MG63 (cell line): Measurements from ENCODE around the gene SBK2. TPM values are rescaled to one million over a fixed set of nuclear protein-coding genes. Genes with fewer than 3 reads are reported as not detected.
A peak's percentile ranks its signal among the peaks of the same experiment; 100 is the strongest.
"Not testable (repeated sequence)": the region's sequence is repeated elsewhere in the genome, so short reads cannot be mapped to it uniquely, and the experiment has no call there.

Source experiments
- DNase-seq: peaks from one replicate; pipeline ENCODE4 v3.0.0-alpha.2; 2020
- H3K27me3 ChIP-seq: fragments of 250-450 bp; sonication (Bioruptor Pico); 2 replicates; pipeline ENCODE4 v1.5.1; 2020; ENCODE audit warnings: mild to moderate bottlenecking, moderate library complexity
- H3K36me3 ChIP-seq: fragments of 250-450 bp; sonication (Bioruptor Pico); 2 replicates; pipeline ENCODE4 v1.5.1; 2020; ENCODE audit warnings: mild to moderate bottlenecking, moderate library complexity
- H3K4me3 ChIP-seq: fragments of 250-450 bp; sonication (Bioruptor Pico); 2 replicates; pipeline ENCODE4 v1.5.1; 2020; ENCODE audit warnings: mild to moderate bottlenecking, moderate library complexity
- H3K9me3 ChIP-seq: fragments of 250-450 bp; sonication (Bioruptor Pico); 2 replicates; pipeline ENCODE4 v1.5.1; 2020; ENCODE audit warnings: mild to moderate bottlenecking, moderate library complexity
- total RNA-seq: library from RNA; depleted of rRNA; stranded (reverse); fragments of >200 nt; shearing (Covaris generic); gene quantifications from 2 replicates; pipeline ENCODE4 v1.2.3, GENCODE V29; 2014; ENCODE audit warnings: low replicate concordance; rRNA removed

SBK2 gene, protein sequence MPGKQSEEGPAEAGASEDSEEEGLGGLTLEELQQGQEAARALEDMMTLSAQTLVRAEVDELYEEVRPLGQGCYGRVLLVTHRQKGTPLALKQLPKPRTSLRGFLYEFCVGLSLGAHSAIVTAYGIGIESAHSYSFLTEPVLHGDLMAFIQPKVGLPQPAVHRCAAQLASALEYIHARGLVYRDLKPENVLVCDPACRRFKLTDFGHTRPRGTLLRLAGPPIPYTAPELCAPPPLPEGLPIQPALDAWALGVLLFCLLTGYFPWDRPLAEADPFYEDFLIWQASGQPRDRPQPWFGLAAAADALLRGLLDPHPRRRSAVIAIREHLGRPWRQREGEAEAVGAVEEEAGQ
- total RNA-seq, result 0.20 TPM in 1 of 2 replicates, not detected in the other

DNA sequence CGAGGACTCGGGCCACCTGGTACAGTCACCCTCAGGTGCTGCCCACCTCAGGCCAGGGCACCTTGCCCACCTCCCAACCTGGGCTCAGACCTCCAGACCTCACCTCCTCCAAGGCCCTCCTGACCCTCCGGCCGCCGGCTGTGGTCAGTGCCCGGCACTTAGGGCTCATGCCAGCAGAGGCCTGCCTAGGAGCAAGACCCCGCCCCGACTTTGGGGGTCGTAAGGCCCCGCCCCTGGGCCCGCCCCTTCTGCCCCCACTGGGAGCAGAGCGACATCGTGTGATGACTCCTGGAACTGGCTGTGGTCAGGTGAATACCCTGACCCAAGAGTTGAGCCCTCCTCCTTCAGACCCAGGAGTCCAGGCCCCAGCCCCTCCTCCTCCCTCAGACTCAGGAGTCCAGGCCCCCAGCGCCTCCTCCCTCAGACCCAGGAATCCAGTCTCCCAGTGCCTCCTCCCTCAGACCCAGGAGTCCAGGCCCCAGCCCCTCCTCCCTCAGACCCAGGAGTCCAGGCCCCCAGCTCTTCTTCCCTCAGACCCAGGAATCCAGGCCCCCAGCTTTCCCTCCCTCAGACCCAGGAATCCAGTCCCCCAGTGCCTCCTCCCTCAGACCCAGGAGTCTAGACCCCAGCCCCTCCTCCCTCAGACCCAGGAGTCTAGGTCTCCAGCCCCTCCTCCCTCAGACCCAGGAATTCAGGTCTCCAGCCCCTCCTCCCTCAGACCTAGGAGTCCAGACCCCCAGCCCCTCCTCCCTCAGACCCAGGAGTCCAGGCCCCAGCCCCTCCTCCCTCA lies at the start of gene SBK2:
TSS of gene SBK2 (minus strand) at position 183 of the 790 bp plus-strand sequence. CDS start 839 bp downstream, outside the sequence.
- Histone ChIP-seq H3K4me3 (no peak within 1 kb of the TSS), H3K9me3 (no peaks in the 10 kb centered on the region), H3K36me3 (no peaks in the 10 kb centered on the region), H3K27me3 (no peaks in the 10 kb centered on the region)
- DNase-seq, result peak; percentile 23

DNA sequence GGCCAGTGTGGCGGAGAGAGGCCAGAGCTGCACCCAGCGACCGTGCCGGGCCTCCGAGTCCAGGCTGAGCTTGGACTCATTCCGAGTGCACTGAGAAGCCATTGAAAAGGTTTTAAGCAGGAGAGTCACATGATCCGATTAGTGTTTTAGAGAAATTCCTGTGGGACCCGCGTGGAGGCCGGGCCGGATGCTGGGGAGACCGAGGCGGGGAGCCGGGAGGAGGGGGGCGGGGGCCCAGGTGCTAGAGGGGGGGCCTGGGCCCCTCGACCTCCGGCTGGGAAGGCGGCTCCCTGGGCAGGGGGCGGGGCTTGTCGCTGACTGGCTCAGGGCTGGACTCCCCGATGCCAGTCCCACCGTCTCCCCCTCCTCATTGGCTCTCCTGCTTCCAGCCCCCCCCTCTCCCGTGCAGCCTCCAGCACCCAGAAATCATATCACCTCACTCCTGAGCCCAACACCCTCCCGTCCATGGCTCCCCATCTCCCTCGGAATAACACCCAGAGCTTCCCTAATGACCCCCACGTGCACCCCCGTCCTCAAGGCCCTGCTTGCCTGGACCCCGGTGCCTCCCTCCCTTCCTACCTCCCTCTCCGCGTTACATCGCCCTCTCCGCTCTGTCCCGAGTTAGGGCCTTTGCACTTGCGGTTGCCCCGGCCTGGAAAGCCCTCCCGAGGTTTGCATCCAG lies 48.9 kb upstream of the SBK2 start:
- DNase-seq, result no peak
- H3K4me3 ChIP-seq, result no peak overlapping the region

DNA sequence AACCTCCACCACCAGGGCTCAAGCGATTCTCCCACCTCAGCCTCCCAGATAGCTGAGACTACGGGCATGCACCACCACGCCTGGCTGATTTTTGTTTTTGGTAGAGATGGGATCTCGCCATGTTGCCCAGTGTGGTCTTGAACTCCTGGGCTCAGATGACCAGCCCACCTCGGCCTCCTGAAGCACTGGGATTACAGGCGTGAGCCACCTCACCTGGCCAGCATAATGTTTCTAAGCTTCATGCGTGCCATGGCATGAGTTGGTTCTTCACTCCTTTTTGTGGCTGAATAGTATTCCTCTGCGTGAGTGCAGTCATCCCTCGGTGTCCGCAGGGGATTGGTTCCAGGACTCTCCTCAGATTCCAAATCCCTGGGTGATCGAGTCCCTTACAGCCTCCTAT lies 47.9 kb upstream of the SBK2 start:
- peaks cover 3% of the 10 kb centered on the region for H3K36me3 ChIP-seq
- no peak for DNase-seq

More for the DNA sequence above, 48.9 kb upstream of the SBK2 start:
- Histone ChIP-seq H3K9me3 (no peaks in the 10 kb centered on the region), H3K27me3 (no peaks in the 10 kb centered on the region), H3K36me3 (no peaks in the 10 kb centered on the region)

DNA sequence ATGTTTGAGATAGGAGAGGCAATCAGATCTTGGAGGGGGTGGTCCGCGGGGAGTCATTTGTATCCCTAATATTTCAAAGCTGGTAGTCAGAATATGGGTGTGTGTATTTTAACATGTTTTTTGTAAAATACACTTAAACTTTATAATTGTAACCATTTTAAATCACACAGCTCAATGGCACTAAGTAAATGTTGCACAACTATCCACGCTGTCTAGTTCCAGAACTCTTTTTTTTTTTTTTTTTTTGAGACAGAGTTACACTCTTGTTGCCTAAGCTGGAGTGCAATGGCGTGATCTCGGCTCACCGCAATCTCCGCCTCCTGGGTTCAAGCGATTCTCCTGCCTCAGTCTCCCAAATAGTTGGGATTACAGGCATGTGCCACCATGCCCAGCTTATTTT lies 47.0 kb upstream of the SBK2 start:
- not testable (repeated sequence) for DNase-seq, H3K27me3 ChIP-seq, H3K9me3 ChIP-seq, H3K4me3 ChIP-seq, H3K36me3 ChIP-seq

More for the DNA sequence above, 47.9 kb upstream of the SBK2 start:
- no peak overlapping the region for H3K4me3 ChIP-seq
- H3K27me3 ChIP-seq, result no peaks in the 10 kb centered on the region
- H3K9me3 ChIP-seq, result no peaks in the 10 kb centered on the region

DNA sequence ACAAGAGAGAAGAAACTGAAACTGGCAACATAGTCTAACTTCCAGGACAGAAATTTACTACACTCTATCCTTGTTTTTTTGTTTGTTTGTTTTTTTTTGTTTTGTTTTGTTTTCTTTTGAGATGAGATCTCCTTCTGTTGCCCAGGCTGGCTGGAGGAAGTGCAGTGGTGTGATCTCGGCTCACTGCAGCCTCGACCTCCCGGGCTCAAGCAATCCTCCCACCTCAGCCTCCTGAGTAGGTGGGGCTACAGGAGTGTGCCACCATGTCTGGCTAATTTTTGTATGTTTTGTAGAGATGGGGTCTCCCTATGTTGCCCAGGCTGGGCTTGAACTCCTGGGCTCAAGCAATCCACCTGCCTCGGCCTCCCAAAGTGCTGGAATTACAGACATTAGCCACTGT lies 45.4 kb upstream of the SBK2 start:
- H3K27me3 ChIP-seq, DNase-seq, H3K9me3 ChIP-seq, H3K4me3 ChIP-seq: not testable (repeated sequence)
- peaks cover 13% of the 10 kb centered on the region for H3K36me3 ChIP-seq

DNA sequence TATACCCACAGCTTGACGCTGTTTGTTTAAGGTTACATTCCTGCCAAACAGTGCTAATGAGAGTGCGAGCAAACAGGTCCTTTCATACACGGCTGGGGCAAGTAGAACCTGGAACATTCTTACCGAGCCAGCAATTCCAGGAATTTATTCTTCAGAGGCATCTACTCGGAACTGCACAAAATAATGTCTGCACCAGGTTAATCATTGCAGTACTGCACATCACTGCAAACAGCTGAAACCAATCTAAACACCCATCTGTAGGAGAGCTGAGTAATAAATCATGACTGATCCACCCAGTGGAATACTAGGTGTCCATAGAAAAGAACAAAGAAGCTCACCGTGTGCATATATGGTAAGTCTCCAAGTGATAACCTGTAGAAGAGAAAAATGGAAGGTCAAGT lies 44.9 kb upstream of the SBK2 start:
- H3K27me3 ChIP-seq, result no peaks in the 10 kb centered on the region
- no peaks in the 10 kb centered on the region for H3K9me3 ChIP-seq
- H3K4me3 ChIP-seq, result no peak overlapping the region
- no peak for DNase-seq
- H3K36me3 ChIP-seq, result peaks cover 17% of the 10 kb centered on the region

DNA sequence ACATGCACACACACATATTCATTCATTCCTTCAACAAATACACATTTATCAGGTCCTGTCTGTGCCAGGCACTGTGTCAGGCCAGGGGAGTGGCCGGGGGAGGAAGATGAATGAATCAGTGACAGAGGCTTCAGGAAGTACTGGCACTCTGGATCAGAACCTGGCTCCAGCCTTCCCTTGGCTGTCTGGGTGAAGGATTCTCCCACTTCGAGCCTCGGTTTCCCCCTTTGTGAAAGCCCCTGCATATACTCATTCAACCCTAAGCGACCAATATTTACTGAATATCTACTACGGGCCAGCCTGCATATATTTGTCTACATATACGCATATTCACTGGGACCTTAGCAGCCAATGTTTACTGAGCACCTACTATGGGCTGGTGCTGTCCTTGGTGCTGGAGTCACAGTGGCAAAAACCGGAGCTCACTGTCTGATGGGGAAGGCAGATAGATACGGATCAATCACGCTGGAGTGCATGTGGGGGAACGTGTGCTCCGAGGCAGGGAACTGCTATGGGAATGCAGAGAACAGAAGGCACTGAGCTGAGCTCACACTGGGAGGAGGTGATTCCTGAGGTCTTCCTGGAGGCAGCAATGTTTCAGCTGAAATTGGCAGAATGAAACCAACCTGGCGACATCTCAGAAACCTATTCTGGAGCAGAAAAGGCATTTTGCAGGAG lies 44.4 kb upstream of the SBK2 start:
- Histone ChIP-seq H3K27me3 (no peaks in the 10 kb centered on the region), H3K9me3 (no peaks in the 10 kb centered on the region; the same call in 1 of the 2 replicates), H3K36me3 (peaks cover 20% of the 10 kb centered on the region), H3K4me3 (peak overlapping the region; percentile 98)
- DNase-seq, result no peak

DNA sequence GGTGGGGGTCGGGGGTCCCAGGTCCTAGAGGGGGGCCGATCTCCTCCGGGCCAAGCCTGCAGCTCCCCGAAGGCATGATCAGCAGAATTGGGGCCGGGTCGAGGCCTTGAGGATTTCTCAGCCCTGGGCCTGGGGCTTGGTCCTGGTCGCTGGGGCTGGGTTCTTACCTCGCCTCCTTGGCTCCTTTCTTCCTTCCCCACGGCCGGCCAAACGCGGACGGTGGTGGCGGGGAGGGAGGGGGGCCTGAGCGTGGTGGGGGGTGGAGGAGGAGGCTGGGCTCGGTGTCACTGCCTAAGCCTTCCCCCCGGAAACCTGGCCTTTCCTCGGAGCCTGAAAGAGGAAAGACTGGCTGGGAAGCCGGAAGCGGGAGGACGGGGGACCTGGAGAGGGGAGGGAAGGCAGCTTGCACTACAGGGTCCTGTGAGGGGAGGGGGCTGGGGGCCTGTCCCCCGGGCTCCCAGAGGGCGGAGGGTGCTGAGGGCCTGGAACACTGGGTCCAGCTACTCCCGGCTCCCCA lies 43.8 kb upstream of the SBK2 start, which contains the start of gene ZNF579:
TSS of gene ZNF579 (minus strand) at position 221 of the 517 bp plus-strand sequence. CDS start 1,209 bp downstream, outside the sequence.
- Histone ChIP-seq H3K27me3 (no peaks in the 10 kb centered on the region), H3K36me3 (peaks cover 23% of the 10 kb centered on the region), H3K4me3 (peak within 1 kb of the TSS; percentile 98), H3K9me3 (no peaks in the 10 kb centered on the region; the same call in 1 of the 2 replicates)
- peak; percentile 92 for DNase-seq

DNA sequence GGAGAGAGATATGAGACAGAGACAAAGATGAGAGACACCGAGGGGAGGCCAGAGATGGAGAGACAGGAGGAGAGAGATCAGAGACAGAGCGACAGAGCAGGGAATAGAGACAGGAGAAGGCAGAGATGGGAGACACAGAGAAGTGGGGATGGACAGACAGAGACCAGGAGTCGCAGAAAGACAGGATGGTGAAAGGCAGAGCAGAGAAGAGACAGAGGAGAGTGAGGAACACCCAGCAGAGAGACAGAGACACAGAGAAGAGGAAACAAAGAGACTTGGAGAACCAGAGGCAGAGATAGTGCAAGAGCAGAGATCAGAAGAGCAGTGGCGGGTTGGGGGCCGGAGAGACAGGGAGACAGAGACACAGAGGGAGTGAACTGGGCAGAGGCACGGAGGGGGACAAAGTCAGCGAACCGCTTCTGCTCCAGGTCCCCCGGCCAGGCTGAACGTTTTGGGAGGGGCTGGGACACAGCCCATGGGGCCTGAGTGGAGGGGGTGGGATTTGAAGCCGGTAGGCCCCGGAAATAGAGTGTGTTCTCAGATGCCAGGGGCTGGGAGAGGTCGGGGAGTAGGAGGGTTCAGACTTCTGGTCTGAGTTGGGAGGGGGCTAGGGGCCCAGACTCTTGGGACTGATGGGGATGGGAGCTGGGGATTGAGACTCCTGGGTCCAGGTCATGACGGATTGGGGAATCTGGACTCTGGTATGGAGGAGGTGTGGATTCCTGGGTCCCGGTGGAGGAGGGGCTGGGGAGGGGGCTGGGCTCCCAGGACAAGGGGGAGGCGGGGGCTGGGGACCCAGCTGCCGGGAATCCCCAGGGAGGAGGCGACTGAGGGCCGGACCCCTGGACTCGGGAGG lies 43.1 kb upstream of the SBK2 start:
- H3K27me3 ChIP-seq, result no peaks in the 10 kb centered on the region
- peak; percentile 72 for DNase-seq
- no peaks in the 10 kb centered on the region; the same call in 1 of the 2 replicates for H3K9me3 ChIP-seq
- peak overlapping the region; percentile 98 for H3K4me3 ChIP-seq
- peaks cover 23% of the 10 kb centered on the region for H3K36me3 ChIP-seq

DNA sequence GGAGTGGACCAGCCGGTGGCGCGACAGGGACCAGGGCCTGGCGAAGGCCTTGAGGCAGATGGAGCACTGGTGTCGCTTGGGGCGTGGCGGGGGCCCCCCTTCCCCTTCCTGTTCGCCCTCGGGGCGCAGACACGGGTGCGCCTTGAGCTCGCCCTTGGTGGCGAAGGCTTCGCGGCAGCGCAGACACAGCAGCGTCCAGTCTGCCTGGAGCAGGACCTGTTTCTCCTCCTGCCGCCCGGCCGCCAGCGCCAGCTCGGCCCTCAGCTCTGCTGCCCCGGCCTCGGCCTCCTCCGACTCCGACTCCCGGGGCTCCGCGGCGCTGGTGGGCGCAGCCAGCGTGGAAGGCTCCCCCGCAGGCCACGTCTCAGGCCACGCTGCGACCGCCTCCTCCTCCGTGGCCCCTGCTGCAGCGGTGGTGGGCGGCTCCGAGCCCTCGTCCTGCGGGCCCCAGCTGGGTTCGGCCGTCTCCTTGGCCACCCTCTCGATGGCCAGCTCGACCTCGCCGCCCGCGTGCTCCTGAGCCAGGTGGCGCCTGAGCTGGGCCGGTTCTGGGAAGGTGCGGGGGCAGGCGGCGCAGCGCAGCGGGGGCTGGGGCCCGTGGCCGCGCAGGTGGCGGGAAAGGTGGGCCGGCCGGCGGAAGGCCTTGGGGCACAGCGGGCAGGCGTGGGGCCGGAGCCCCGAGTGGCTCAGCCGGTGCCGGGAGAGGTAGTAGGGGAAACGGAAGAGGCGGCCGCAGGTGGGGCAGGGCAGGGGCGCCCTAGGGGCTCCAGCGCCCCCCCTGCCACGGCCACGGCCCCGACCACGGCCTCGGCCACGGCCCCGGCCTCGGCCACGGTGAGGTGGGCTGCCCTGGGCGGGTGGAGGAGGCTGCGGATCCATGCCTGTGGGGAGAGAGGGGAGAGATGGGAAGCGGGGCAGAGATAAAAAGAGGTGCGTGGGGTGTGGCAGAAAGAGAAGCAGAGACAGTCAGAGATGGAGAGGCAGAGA lies 42.1 kb upstream of the SBK2 start:
- peak overlapping the region; percentile 98 for H3K4me3 ChIP-seq
- DNase-seq, result no peak
- peaks cover 23% of the 10 kb centered on the region for H3K36me3 ChIP-seq
- no peaks in the 10 kb centered on the region; the same call in 1 of the 2 replicates for H3K9me3 ChIP-seq
- no peaks in the 10 kb centered on the region for H3K27me3 ChIP-seq

DNA sequence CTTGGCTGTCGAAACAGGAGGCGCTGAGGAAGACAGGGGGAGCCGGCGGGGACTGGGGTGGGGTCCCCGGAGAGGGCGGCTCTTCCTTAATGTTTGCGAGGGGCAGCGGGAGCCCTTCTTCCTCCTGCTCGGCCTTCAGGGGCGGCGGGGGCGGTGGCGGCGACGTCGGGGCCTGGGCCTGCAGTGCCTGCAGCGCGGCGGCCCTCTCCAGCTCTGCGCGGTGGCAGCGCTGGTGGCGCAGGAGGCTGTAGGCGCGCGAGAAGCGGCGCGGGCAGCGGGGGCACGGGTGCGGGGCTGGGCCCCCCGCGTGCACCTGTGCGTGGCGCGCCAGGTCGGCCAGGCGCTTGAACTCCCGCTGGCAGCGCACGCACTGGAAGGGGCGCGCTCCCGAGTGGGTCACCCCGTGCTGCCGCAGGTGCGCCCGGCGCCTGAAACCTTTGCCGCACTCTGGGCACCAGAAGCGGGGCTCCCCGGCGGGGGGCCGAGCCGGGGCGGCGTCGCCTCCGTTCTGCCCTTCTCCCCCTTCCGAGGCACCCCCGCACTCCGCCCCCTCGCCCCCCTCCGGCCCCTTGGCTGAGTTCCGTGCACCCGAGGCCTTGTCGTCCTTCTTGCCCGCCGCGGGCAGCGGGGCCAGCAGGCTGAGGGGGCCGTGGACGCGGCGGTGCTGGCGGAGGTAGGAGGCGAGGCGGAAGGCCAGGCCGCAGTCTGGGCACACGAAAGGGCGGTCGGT lies 41.3 kb upstream of the SBK2 start:
- Histone ChIP-seq H3K27me3 (no peaks in the 10 kb centered on the region), H3K9me3 (no peaks in the 10 kb centered on the region; the same call in 1 of the 2 replicates), H3K36me3 (peaks cover 23% of the 10 kb centered on the region), H3K4me3 (no peak overlapping the region)
- DNase-seq, result no peak

DNA sequence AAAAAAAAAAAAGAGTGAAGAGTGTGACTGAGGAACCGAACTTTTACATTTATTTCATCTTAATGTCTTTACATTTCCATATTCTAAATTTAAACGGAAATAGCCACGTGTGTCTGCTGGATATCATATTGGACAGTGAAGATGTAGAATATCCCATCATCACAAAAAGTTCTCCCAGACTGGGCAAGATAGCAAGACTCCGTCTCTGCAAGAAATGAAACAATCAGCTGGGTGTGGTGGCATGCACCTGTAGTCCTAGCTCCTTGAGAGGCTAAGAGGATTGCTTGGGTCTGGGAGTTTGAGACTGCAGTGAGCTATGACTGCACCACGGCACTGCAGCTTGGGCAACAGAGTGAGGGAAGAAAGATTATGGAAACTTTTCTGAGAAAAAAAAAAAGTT lies 39.8 kb upstream of the SBK2 start:
- H3K27me3 ChIP-seq, result no peaks in the 10 kb centered on the region
- peaks cover 23% of the 10 kb centered on the region for H3K36me3 ChIP-seq
- no peak overlapping the region for H3K4me3 ChIP-seq
- H3K9me3 ChIP-seq, result no peaks in the 10 kb centered on the region; the same call in 1 of the 2 replicates
- DNase-seq, result no peak

DNA sequence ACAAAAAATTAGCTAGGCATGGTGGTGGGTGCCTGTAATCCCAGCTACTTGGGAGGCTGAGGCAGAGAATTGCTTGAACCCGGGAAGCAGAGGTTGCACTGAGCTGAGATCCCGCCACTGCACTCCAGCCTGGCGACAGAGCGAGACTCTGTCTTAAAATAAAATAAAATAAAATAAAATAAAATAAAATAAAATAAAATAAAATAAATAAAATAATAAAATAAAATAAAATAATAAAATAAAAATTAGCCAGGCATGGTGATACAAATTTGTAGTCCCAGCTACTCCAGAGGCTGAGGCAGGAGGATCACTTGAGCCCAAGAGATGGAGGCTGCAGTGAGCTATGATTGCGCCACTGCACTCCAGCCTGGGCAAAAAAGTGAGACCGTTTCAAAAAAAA lies 37.0 kb upstream of the SBK2 start:
- not testable (repeated sequence) for H3K27me3 ChIP-seq, H3K4me3 ChIP-seq, DNase-seq, H3K9me3 ChIP-seq
- H3K36me3 ChIP-seq, result peaks cover 16% of the 10 kb centered on the region

DNA sequence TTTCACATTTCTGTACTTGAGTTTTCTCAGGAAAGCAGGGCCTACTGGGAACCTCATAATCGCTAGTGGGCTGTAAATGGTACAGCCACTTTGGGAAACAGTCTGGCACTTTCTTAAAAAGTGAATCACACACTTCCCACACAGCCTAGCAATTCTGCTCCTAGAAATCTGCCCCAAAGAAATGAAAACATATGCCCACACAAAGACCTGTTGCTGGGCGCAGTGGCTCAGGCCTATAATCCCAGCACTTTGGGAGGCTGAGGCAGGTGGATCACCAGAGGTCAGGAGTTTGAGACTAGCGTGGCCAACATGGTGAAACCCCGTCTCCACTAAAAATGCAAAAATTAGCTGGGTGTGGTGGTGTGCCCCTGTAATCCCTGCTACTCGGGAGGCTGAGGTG lies 32.5 kb upstream of the SBK2 start:
- not testable (repeated sequence) for DNase-seq, H3K27me3 ChIP-seq, H3K4me3 ChIP-seq, H3K36me3 ChIP-seq, H3K9me3 ChIP-seq
